Measurements from ENCODE around the gene DCAF11. TPM values are rescaled to one million over a fixed set of nuclear protein-coding genes. Genes with fewer than 3 reads are reported as not detected.

DCAF11 gene
- total and polyA plus RNA-seq, 2 of the 8 experiments (the other 6 are each of a cell fraction or from before 2014, with no cell fraction given), result 60.4 to 63.6 TPM

DNA sequence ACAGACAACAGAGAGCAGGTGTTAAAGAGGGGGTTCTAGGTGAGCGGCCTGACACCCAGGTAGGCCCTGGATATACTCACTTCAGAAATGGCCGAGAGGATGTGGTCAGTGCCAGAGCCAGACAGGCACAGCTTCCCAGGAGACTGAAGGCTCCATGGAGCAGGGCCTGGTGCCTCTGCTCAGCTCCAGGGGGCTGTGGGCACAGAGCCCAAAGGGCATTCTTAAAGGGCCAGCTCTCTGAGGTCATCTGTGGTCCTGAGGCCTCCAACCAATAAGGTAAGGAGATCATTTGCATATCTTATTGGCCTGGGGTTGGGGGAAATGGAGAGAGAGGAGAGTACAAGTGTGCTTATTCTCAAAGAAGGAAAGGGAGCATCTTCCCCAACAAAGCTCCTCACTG, 30.1 kb upstream of the DCAF11 start:
- H3K27me3 ChIP-seq (replicated peaks in 1 of 4; ENCODE audit: control insufficient read depth in 3 of 4, extremely low read depth in 1 of 4, insufficient read depth in 3 of 4, low read length in 3 of 4), result peaks cover 0 to 10% (median 7%) of the 10 kb centered on the region in 4 experiments; a peak in 5 of 7 replicates
- DNase-seq (ENCODE audit: low read depth in 1 of 2, low spot score in 2 of 2), result no peak
- H3K14ac ChIP-seq (ENCODE audit: insufficient read length), result no peak overlapping the region
- POLR2A ChIA-PET (ENCODE audit: partially characterized antibody), result interaction anchor here (0.6 to 27.2 kb wide), 2 partner anchors 15 to 259 kb away, joined by 3 to 626 read pairs; partner anchors contain the start of gene PCK2
- 84% methylated on average over 2 of the region's 2 CpGs; no CpG with 5 or more reads in 1 of the 2 experiments for WGBS, 2 experiments (ENCODE audit: extremely low coverage in 1 of 2, insufficient coverage in 1 of 2, insufficient read length in 1 of 2, insufficient replicate concordance in 2 of 2, low coverage in 1 of 2, low lambda C conversion rate in 2 of 2, missing lambda C conversion rate in 1 of 2)
- peaks cover 11% of the 10 kb centered on the region; the same call in 1 of the 2 replicates for H3K23me2 ChIP-seq (ENCODE audit: low read depth, low read length)
- H3K9ac ChIP-seq (replicated peaks in 1 of 4; ENCODE audit: extremely low read depth in 1 of 4, low read depth in 3 of 4, low read length in 3 of 4), result no peak overlapping the region
- no peak overlapping the region for H2BK15ac ChIP-seq (ENCODE audit: low read length)
- no peak overlapping the region for H3K56ac ChIP-seq (replicated peaks; ENCODE audit: insufficient read length, low read depth, low read length)
- H2AK5ac ChIP-seq (ENCODE audit: low read depth, low read length), result no peak overlapping the region
- H4K5ac ChIP-seq (ENCODE audit: insufficient read length, low read depth, low read length), result no peak overlapping the region
- no peak overlapping the region for H2BK5ac ChIP-seq (ENCODE audit: low read depth, low read length)
- no peak overlapping the region for H2BK120ac ChIP-seq (replicated peaks; ENCODE audit: low read depth, low read length)
- H4K20me1 ChIP-seq (replicated peaks in 1 of 2; ENCODE audit: control insufficient read depth in 1 of 2, insufficient read depth in 2 of 2, low read length in 2 of 2), result no peaks in the 10 kb centered on the region
- CTCF ChIA-PET (ENCODE audit: partially characterized antibody), result interaction anchor here (1.0 to 1.9 kb wide), 5 partner anchors 9 to 62 kb away, joined by 3 to 5 read pairs (median 4); partner anchors contain the start of gene PCK2
- no peak overlapping the region for H3K4ac ChIP-seq (replicated peaks; ENCODE audit: insufficient read length, low read depth, low read length)
- H3K18ac ChIP-seq (ENCODE audit: extremely low read depth, low read length), result no peak overlapping the region
- H3K4me3 ChIP-seq (ENCODE audit: extremely low read depth in 1 of 4, insufficient read depth in 2 of 4, low read depth in 3 of 4, low read length in 4 of 4), result no peak overlapping the region
- H3K4me1 ChIP-seq (replicated peaks in 1 of 4; ENCODE audit: control insufficient read depth in 3 of 4, insufficient read depth in 4 of 4, low read length in 3 of 4), result peaks cover 0 to 17% (median 12%) of the 10 kb centered on the region in 4 experiments; a peak in 6 of 7 replicates
- H3K9me3 ChIP-seq (ENCODE audit: insufficient read depth in 2 of 2, low read depth in 1 of 2, low read length in 1 of 2), result no peaks in the 10 kb centered on the region
- no peak overlapping the region for H3K27ac ChIP-seq (ENCODE audit: low read depth, low read length)
- H2BK12ac ChIP-seq (ENCODE audit: low read depth, low read length), result no peak overlapping the region
- H3K79me1 ChIP-seq (ENCODE audit: low read depth, low read length), result no peaks in the 10 kb centered on the region
- no peak overlapping the region for H4K8ac ChIP-seq (ENCODE audit: extremely low read depth, insufficient read depth, low read length)
- H3K23ac ChIP-seq (ENCODE audit: insufficient read length), result no peak overlapping the region
- H3K36me3 ChIP-seq (ENCODE audit: control insufficient read depth in 2 of 4, insufficient read depth in 4 of 4, low read length in 3 of 4), result no peaks in the 10 kb centered on the region
- no peak overlapping the region for H2AFZ ChIP-seq (ENCODE audit: low read length)
- FAIRE-seq, result no peak
- H2BK20ac ChIP-seq (ENCODE audit: low read length), result no peak overlapping the region
- no peak overlapping the region for H3K4me2 ChIP-seq (ENCODE audit: insufficient read depth in 1 of 2, low read depth in 2 of 2, low read length in 2 of 2)
- H3K79me2 ChIP-seq (ENCODE audit: control insufficient read depth in 1 of 2, insufficient read depth in 2 of 2, low read length in 2 of 2), result no peaks in the 10 kb centered on the region
- no peak overlapping the region for H4K91ac ChIP-seq (replicated peaks; ENCODE audit: insufficient read length, low read length)
- TF ChIP-seq SAP30 (IDR thresholded peaks at IDR 0.05; ENCODE audit: insufficient read depth, insufficient replicate concordance, low read length) (no peak), EP300 (IDR thresholded peaks at IDR 0.05; ENCODE audit: borderline replicate concordance in 1 of 2, low read depth in 2 of 2, low read length in 2 of 2) (no peak), TAF7 (optimal IDR thresholded peaks at IDR 0.05; ENCODE audit: borderline replicate concordance, low read depth, low read length) (no peak), POU5F1 (IDR thresholded peaks at IDR 0.05; ENCODE audit: low read depth, low read length) (no peak), HDAC6 (IDR thresholded peaks at IDR 0.05; ENCODE audit: low read depth, low read length) (no peak), SUZ12 (IDR thresholded peaks at IDR 0.05; ENCODE audit: low read length) (no peak), RFX5 (IDR thresholded peaks at IDR 0.05; ENCODE audit: borderline replicate concordance, low read depth, low read length) (no peak)
- TF ChIP-seq, protein P1, sequence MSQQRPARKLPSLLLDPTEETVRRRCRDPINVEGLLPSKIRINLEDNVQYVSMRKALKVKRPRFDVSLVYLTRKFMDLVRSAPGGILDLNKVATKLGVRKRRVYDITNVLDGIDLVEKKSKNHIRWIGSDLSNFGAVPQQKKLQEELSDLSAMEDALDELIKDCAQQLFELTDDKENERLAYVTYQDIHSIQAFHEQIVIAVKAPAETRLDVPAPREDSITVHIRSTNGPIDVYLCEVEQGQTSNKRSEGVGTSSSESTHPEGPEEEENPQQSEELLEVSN (IDR thresholded peaks at IDR 0.05), result no peak

Data from H1 (cell line).